Ramos (cell line): ENCODE measurements around the gene SLC7A10.

Source experiments
- in situ Hi-C: fragments of 300-500 bp; cut with MboI; formaldehyde crosslinking; loops from one replicate; pipeline ENCODE4 v1.14.3; 2022; ENCODE audit warnings: low sequenced_read_pairs; ENCODE audit not compliant: unreplicated experiment

SLC7A10 gene

GRCh38 chr19:33225458-33225926 is at the start of gene SLC7A10:
SLC7A10 (minus strand) TSS chr19:33225850; CDS start chr19:33225703, 147 bp downstream.
- in situ Hi-C loops, result no loop called here

GRCh38 chr19:33274663-33275558 is 49.3 kb upstream of the SLC7A10 start:
- in situ Hi-C loops, result no loop called here

- in situ Hi-C loops, result no loop called here
Measured at GRCh38 chr19:33273881-33274662, 48.4 kb upstream of the SLC7A10 start.

GRCh38 chr19:33273065-33273736 is 47.6 kb upstream of the SLC7A10 start:
- in situ Hi-C loops, result no loop called here

- in situ Hi-C loops, result no loop called here
Measured at GRCh38 chr19:33271246-33272021, 45.8 kb upstream of the SLC7A10 start.

- in situ Hi-C loops, result no loop called here
Measured at GRCh38 chr19:33270769-33271168, 45.1 kb upstream of the SLC7A10 start.

- in situ Hi-C loops, result no loop called here
Measured at GRCh38 chr19:33269016-33269415, 43.4 kb upstream of the SLC7A10 start.

GRCh38 chr19:33268162-33268991 is 42.7 kb upstream of the SLC7A10 start:
- in situ Hi-C loops, result no loop called here

- in situ Hi-C loops, result no loop called here
Measured at GRCh38 chr19:33267706-33268105, 42.1 kb upstream of the SLC7A10 start.

- in situ Hi-C loops, result no loop called here
Measured at GRCh38 chr19:33266974-33267484, 41.4 kb upstream of the SLC7A10 start.

GRCh38 chr19:33264881-33265445 is 39.3 kb upstream of the SLC7A10 start:
- in situ Hi-C loops, result no loop called here

GRCh38 chr19:33263325-33264023 is 37.8 kb upstream of the SLC7A10 start:
- in situ Hi-C loops, result no loop called here

- in situ Hi-C loops, result no loop called here
Measured at GRCh38 chr19:33261511-33262189, 36.0 kb upstream of the SLC7A10 start.

- in situ Hi-C loops, result no loop called here
Measured at GRCh38 chr19:33260628-33261418, 35.2 kb upstream of the SLC7A10 start.

GRCh38 chr19:33259539-33259938 is 33.9 kb upstream of the SLC7A10 start:
- in situ Hi-C loops, result no loop called here

- in situ Hi-C loops, result no loop called here
Measured at GRCh38 chr19:33257828-33258227, 32.2 kb upstream of the SLC7A10 start.

- in situ Hi-C loops, result no loop called here
Measured at GRCh38 chr19:33256261-33256660, 30.6 kb upstream of the SLC7A10 start.
